GM12864 (cell line): Measurements from ENCODE around the gene RNF11.
A peak's percentile ranks its signal among the peaks of the same experiment; 100 is the strongest.

Source experiments
- DNase-seq: peaks from one replicate; pipeline ENCODE4 v3.0.0-alpha.2; 2011; ENCODE audit warnings: low read depth
- H3K4me3 ChIP-seq: 2 replicates; pipeline ENCODE4 v1.5.1; 2011; ENCODE audit warnings: mild to moderate bottlenecking, low read depth, low read length, control low read depth
- TF ChIP-seq, protein P1 (sequence below): IDR thresholded peaks from 2 replicates; pipeline ENCODE4 v1.5.1; 2011; ENCODE audit warnings: low read depth, mild to moderate bottlenecking, moderate library complexity, low read length, control low read depth, inconsistent platforms; ENCODE audit errors: missing control alignments

The RNF11 gene

DNA sequence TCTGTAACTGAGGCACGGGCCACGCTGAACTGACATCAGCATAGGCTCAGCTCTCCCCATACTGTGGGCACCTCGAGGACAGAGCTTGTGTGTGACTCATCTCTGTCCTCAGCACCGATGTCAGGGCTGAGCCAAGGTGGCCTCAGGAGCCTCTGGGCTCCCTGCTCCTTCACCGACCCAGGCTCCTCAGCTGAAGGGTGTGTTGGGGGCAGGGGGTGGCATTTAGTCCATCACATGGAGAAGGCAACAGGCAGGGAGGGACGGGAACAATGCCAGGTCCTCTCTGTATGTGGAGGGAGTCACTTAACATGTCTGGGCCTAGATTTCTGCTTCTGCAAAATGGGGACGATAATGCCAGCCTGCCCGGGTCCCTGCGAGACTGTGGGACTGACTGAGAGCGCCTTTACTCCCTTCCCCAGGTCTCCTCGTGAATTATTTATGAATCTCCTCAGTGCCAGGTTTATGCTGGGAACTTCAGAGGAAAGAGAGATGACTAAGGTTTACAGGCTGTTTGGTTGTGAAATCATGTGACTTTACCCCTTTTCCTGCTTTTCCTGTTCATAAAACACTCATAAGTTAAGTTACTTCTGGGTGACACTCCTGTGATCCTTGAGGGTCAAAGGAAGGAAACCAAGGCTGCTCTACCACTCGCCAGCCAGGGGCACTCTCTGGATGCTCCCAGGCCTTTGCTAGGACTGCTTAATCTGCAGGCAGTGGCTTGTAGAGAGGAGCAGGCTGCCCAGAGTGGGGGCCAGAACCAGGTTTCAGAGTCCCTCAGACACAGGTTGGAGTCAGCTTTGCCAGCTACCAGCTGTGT lies 78.1 kb downstream of the RNF11 start:
- TF ChIP-seq, protein P1, sequence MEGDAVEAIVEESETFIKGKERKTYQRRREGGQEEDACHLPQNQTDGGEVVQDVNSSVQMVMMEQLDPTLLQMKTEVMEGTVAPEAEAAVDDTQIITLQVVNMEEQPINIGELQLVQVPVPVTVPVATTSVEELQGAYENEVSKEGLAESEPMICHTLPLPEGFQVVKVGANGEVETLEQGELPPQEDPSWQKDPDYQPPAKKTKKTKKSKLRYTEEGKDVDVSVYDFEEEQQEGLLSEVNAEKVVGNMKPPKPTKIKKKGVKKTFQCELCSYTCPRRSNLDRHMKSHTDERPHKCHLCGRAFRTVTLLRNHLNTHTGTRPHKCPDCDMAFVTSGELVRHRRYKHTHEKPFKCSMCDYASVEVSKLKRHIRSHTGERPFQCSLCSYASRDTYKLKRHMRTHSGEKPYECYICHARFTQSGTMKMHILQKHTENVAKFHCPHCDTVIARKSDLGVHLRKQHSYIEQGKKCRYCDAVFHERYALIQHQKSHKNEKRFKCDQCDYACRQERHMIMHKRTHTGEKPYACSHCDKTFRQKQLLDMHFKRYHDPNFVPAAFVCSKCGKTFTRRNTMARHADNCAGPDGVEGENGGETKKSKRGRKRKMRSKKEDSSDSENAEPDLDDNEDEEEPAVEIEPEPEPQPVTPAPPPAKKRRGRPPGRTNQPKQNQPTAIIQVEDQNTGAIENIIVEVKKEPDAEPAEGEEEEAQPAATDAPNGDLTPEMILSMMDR = no peak
- DNase-seq = no peak
- no peak overlapping the region for H3K4me3 ChIP-seq

- H3K4me3 ChIP-seq = no peak overlapping the region
- TF ChIP-seq, protein P1 = no peak
- no peak for DNase-seq
Measured at GRCh38 chr1:51314974-51315373, 78.9 kb downstream of the RNF11 start.

DNA sequence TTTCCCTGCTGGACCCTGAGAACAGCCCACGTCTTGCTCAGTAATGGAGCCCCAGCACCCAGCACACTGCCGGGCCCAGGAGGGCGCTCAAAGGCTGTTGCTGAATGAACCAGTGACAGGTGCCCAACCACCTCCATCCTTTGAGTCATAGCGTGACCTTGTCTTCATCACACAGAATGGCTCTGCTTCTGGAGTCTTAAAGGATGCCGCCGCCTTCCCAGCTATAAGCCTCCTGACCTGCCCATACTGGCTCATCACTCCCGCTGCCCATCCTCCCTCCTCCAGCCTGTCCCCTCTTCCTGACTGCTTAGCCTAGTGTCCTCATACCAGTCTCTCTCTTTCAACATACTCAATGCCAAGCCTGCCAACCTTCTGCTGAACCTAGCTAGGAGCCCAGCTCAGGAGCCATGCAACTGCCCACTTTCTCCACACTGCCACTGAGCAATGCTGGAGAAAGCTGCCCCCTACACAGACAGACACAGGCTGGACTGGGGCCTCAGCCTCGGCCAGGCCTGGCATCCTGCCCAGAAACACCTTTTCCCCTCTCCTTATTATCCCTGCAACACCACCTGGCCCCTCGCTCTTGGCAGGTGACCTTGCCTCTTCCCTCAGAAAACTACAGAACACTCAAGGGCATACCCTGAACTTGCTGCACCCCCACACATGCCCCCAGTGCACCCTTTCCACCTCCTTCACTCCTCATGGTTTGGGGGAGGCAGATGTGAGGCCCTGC lies 80.2 kb downstream of the RNF11 start:
- no peak for DNase-seq
- no peak overlapping the region for H3K4me3 ChIP-seq
- TF ChIP-seq, protein P1 = peak; percentile 12

DNA sequence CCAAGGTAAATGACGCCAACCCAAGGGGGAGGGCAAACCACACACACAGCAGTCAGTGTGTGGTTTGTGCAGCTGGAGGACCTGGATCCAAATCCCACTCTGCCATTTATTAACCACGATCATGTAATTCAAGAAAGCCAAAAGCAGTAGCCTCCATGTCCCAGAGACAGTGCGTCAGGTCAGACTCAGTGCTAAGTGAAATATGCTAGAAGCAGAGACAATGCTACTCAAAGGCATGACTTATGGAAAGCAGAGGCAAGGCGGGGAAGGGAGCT lies 80.7 kb downstream of the RNF11 start:
- TF ChIP-seq, protein P1 = no peak
- DNase-seq = no peak

DNA sequence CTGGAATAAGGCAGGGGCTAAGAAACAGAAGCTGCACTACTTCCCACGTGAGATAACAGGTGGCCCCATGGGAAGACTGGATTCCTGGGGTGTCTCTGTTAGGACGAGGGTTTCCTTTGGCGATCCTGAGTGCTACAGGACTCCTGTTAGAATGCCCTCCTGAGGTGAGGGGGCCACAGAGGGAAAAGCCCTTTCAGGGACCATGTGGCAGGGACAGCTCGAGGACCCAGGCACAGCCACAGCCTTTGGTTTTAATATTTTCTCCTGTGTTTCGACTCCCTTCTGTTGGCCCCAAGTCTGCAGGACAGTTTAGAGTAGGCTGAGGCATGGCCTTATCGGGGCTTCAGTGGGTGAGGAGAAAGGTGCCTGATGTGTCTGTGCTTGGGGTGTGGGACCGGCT lies 81.7 kb downstream of the RNF11 start:
- no peak overlapping the region for H3K4me3 ChIP-seq
- TF ChIP-seq, protein P1 = no peak
- DNase-seq = no peak

More for the DNA sequence above, 80.7 kb downstream of the RNF11 start:
- no peak overlapping the region for H3K4me3 ChIP-seq

DNA sequence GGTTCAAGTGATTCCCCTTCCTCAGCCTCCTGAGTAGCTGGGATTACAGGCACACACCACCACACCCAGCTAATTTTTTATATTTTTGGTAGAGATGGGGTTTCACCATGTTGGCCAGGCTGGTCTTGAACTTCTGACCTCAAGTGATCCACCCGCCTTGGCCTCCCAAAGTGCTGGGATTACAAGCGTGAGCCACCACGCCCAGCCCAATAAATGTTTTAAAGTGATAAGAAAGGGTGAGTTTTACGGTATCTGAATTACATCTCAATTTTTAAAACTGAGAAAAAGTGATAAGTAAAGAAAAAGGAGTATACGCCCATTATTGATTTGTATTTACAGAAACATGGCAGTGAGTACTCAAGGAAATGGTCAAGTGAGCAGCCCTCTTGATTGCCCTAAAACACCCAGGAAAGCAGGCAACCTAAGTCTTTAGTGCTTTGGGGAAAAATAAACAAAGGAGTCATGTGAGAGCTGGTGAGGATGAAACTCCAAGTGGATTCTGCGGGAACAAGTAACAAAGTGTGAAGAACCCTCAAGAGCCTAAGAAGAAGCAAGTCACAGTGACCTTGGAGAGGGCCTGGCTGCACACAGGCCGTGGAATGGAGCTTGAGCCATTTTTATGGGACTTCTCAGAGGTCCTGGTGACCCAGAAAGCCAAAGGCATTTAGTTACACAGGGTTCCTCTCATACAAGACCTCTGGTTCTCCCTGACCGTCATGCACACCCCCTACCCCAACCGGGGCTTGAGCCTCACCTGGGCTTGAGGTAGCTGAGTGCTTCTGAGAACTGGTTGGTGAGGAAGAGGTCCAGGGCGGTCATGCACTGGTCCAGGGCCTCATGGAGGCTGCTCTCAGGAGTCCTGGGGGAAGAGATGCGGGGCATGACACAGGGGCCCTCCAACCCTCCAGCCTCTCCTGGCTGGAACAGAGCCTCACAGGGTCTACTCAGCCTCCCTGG lies 85.2 kb downstream of the RNF11 start:
- TF ChIP-seq, protein P1 = no peak
- DNase-seq = no peak
- no peak overlapping the region for H3K4me3 ChIP-seq
